HepG2 (cell line): Measurements from ENCODE around the gene TEX261. TPM values are rescaled to one million over a fixed set of nuclear protein-coding genes. Genes with fewer than 3 reads are reported as not detected.
A peak's percentile ranks its signal among the peaks of the same experiment; 100 is the strongest.

Experiments used
- EED ChIP-seq: sonication (generic); formaldehyde crosslinking; IDR thresholded peaks from 2 replicates; pipeline ENCODE4 v1.5.0; 2020; ENCODE audit warnings: mild to moderate bottlenecking, missing genetic modification reagents
- FOXO4 ChIP-seq: sonication (generic); formaldehyde crosslinking; conservative IDR thresholded peaks from 2 replicates; pipeline ENCODE4 v1.8.1; 2023; ENCODE audit warnings: missing genetic modification reagents
- HNF1A ChIP-seq, 2 experiments: sonication (generic) in 1 of 2; formaldehyde crosslinking in 1 of 2; IDR thresholded peaks; 2 replicates each; pipeline versions ENCODE4 v1.4.0 to v1.6.1; 2016 to 2020; ENCODE audit warnings: borderline replicate concordance in 1 of 2, low read depth in 1 of 2, mild to moderate bottlenecking in 1 of 2, missing genetic modification reagents in 1 of 2
- HNF4A ChIP-seq: sonication (generic); formaldehyde crosslinking; IDR thresholded peaks from 2 replicates; pipeline ENCODE4 v1.4.0; 2020; ENCODE audit warnings: missing genetic modification reagents
- HNRNPL ChIP-seq: fragments of 200-400 bp; formaldehyde crosslinking; IDR thresholded peaks from 2 replicates; pipeline ENCODE4 v1.6.1; 2017; ENCODE audit warnings: mild to moderate bottlenecking, low read depth, low read length
- PAWR ChIP-seq: sonication (generic); formaldehyde crosslinking; IDR thresholded peaks from 2 replicates; pipeline ENCODE4 v1.4.0; 2020; ENCODE audit warnings: missing genetic modification reagents, mild to moderate bottlenecking, borderline replicate concordance
- TEAD3 ChIP-seq: optimal IDR thresholded peaks from 2 replicates; pipeline ENCODE3; 2016; ENCODE audit warnings: borderline replicate concordance
- UBTF ChIP-seq: sonication (generic); formaldehyde crosslinking; IDR thresholded peaks from 2 replicates; pipeline ENCODE4 v1.4.0; 2020; ENCODE audit warnings: mild to moderate bottlenecking, missing genetic modification reagents
- ZNF263 ChIP-seq: sonication (generic); formaldehyde crosslinking; IDR thresholded peaks from 2 replicates; pipeline ENCODE4 v1.4.0; 2020; ENCODE audit warnings: missing genetic modification reagents
- ZNF335 ChIP-seq: sonication (generic); formaldehyde crosslinking; IDR thresholded peaks from 2 replicates; pipeline ENCODE4 v1.4.0; 2020; ENCODE audit warnings: missing genetic modification reagents
- polyA plus RNA-seq, 8 experiments: library from polyadenylated mRNA; depleted of rRNA in 3 of 8; stranded (reverse) in 7 of 8; unstranded in 1 of 8; fragments of >200 nt; fragmentation: Illumina TruSeq in 4 of 8; extraction: Trizol in 4 of 8; gene quantifications; 2 replicates each; pipeline versions ENCODE4 v1.2.1 to v1.2.3, GENCODE V29; 2011 to 2016; ENCODE audit warnings: low read depth in 4 of 8, missing spikeins in 1 of 8, mixed read lengths in 1 of 8; ENCODE audit not compliant: insufficient read depth in 1 of 8
- total RNA-seq, 5 experiments: library from RNA; depleted of rRNA; stranded (reverse); fragments of >200 nt; fragmentation: Illumina TruSeq; extraction: Trizol; gene quantifications; 2 replicates each; pipeline ENCODE4 v1.2.3, GENCODE V29; 2016; ENCODE audit warnings: low read depth in 1 of 5

The TEX261 gene
- total and polyA plus RNA-seq, 2 of the 13 experiments (the other 11 are each of a cell fraction or from before 2014, with no cell fraction given) = 43.8 to 78.7 TPM

GRCh38 chr2:70936979-70937811 is 57.5 kb downstream of the TEX261 start (continued):
- TF ChIP-seq FOXO4 (CRISPR knock-in tag) (0 out of 2 replicates have a peak, but pooled peaks have one; percentile 44), UBTF (0 out of 2 replicates have a peak, but pooled peaks have one; percentile 17), HNF1A (IDR thresholded peaks at IDR 0.05; ENCODE audit: low read depth) (no peak), HNF1A (CRISPR knock-in tag; IDR thresholded peaks at IDR 0.05; ENCODE audit: borderline replicate concordance) (0 out of 2 replicates have a peak, but pooled peaks have one; percentile 3), ZNF335 (CRISPR knock-in tag) (no peak), HNF4A (CRISPR knock-in tag) (peak; percentile 33; the same call in 1 of the 2 replicates), HNRNPL (0 out of 2 replicates have a peak, but pooled peaks have one; percentile 44), ZNF263 (peak; percentile 87), EED (CRISPR knock-in tag) (0 out of 2 replicates have a peak, but pooled peaks have one; percentile 44), TEAD3 (peak; percentile 26), PAWR (CRISPR knock-in tag) (no peak)
